GM12878 (cell line): ENCODE data around the gene TICRR. TPM values are rescaled to one million over a fixed set of nuclear protein-coding genes. Genes with fewer than 3 reads are reported as not detected.

Experiments
- ATAC-seq: fragments of 200-7000 bp; cut with Tn5 transposase; 3 replicates; pipeline ENCODE4 v1.9.1; 2020; ENCODE audit warnings: mild to moderate bottlenecking, moderate library complexity
- BruUV-seq: library from RNA; stranded (reverse); fragments of 400-500 nt; replicated peaks from 2 replicates; lab custom pipeline; 2021; lab: Mats Ljungman, UMichigan
- CTCF ChIA-PET: fragments of 300-600 bp; sonication (Branson Sonifier 250); formaldehyde crosslinking; extraction: SDS; loops from one replicate; lab custom pipeline; 2021; ENCODE audit warnings: inconsistent platforms; lab: Yijun Ruan, JAX
- POLR2A ChIA-PET: fragments of 350-600 bp; formaldehyde crosslinking; extraction: SDS; loops from one replicate; lab custom pipeline; 2021; ENCODE audit warnings: inconsistent platforms; lab: Charles Lee
- RAD21 ChIA-PET: fragments of 300-600 bp; sonication (Branson Sonifier 250); formaldehyde crosslinking; loops from one replicate; lab custom pipeline; 2023; ENCODE audit warnings: antibody characterized with exemption; ENCODE audit not compliant: unreplicated experiment; lab: Charles Lee
- SMC1A ChIA-PET: fragments of 300-600 bp; sonication (Branson Sonifier 250); formaldehyde crosslinking; loops from one replicate; lab custom pipeline; 2023; ENCODE audit not compliant: unreplicated experiment, uncharacterized antibody; lab: Charles Lee
- DNase-seq: peaks from one replicate; pipeline ENCODE4 v3.0.0-alpha.2; 2011; ENCODE audit warnings: low read depth, low spot score
- FAIRE-seq: peaks from 3 replicates; lab custom pipeline; 2011; peaks lifted over from hg19 to GRCh38; lab: Jason Lieb, UNC
- H2AFZ ChIP-seq: 2 replicates; pipeline ENCODE4 v1.6.0; 2011; ENCODE audit warnings: low read depth, low read length, control low read depth; ENCODE audit not compliant: control insufficient read depth
- H3K27ac ChIP-seq: 2 replicates; pipeline ENCODE4 v1.5.1; 2011; ENCODE audit warnings: control low read depth; ENCODE audit not compliant: control insufficient read depth, insufficient read depth
- H3K27me3 ChIP-seq, 2 experiments: replicated peaks in 1 of 2; 2 replicates each; pipeline versions ENCODE4 v1.6.0 to v1.6.1; 2011; ENCODE audit warnings: low read length in 1 of 2; ENCODE audit not compliant: control insufficient read depth in 2 of 2, insufficient read depth in 2 of 2
- H3K36me3 ChIP-seq, 2 experiments: 2 replicates each; pipeline ENCODE4 v1.5.1; 2011; ENCODE audit warnings: low read length in 1 of 2; ENCODE audit not compliant: control insufficient read depth in 2 of 2, insufficient read depth in 2 of 2
- H3K4me1 ChIP-seq: 2 replicates; pipeline ENCODE4 v1.6.1; 2011; ENCODE audit warnings: mild to moderate bottlenecking, low read length, moderate library complexity, mixed read lengths; ENCODE audit not compliant: control insufficient read depth, insufficient read depth
- H3K4me2 ChIP-seq: 2 replicates; pipeline ENCODE4 v1.6.0; 2011; ENCODE audit warnings: control low read depth; ENCODE audit not compliant: control insufficient read depth, insufficient read depth
- H3K4me3 ChIP-seq: fragments of 200-600 bp; sonication (generic); 2 replicates; pipeline ENCODE4 v1.5.1; 2016
- H3K79me2 ChIP-seq: 2 replicates; pipeline ENCODE4 v1.6.0; 2011; ENCODE audit warnings: low read length; ENCODE audit not compliant: control insufficient read depth, insufficient read depth
- H3K9ac ChIP-seq: 2 replicates; pipeline ENCODE4 v1.8.0; 2011; ENCODE audit warnings: low read length, control low read depth, mixed read lengths; ENCODE audit not compliant: control insufficient read depth, insufficient read depth
- H3K9me3 ChIP-seq: replicated peaks from 3 replicates; pipeline ENCODE4 v1.5.1; 2011; ENCODE audit warnings: mild to moderate bottlenecking, low read length; ENCODE audit not compliant: control insufficient read depth, insufficient read depth
- H4K20me1 ChIP-seq: 2 replicates; pipeline ENCODE4 v1.6.0; 2011; ENCODE audit not compliant: control insufficient read depth, insufficient read depth
- BCL11A ChIP-seq: IDR thresholded peaks from 2 replicates; pipeline ENCODE4 v1.6.1; 2011; ENCODE audit warnings: low read depth, low read length
- EED ChIP-seq: sonication (generic); IDR thresholded peaks from 2 replicates; pipeline ENCODE4 v1.6.1; 2016; ENCODE audit warnings: antibody characterized with exemption, low read depth
- EGR1 ChIP-seq, 2 experiments: IDR thresholded peaks; 1 replicate in 1 of 2; 2 replicates in 1 of 2; pipeline ENCODE4 v1.6.1; 2011 to 2012; ENCODE audit warnings: low read depth in 2 of 2, low read length in 2 of 2, borderline replicate concordance in 1 of 2, mild to moderate bottlenecking in 1 of 2, moderate library complexity in 1 of 2
- IKZF1 ChIP-seq: fragments of 450-650 bp; conservative IDR thresholded peaks from 2 replicates; pipeline ENCODE4 v1.6.1; 2017; ENCODE audit warnings: antibody characterized with exemption, mild to moderate bottlenecking
- NFIC ChIP-seq: IDR thresholded peaks from 2 replicates; pipeline ENCODE4 v1.6.1; 2012; ENCODE audit warnings: low read depth, mild to moderate bottlenecking, inconsistent platforms, low read length, moderate library complexity
- NFYB ChIP-seq: IDR thresholded peaks from 2 replicates; pipeline ENCODE4 v1.6.1; 2011; ENCODE audit warnings: low read depth, mild to moderate bottlenecking, low read length, improper control_type of control experiment, moderate library complexity; ENCODE audit not compliant: insufficient read depth
- SMARCA5 ChIP-seq: fragments of 450-650 bp; IDR thresholded peaks from 2 replicates; pipeline ENCODE4 v1.6.1; 2017; ENCODE audit warnings: mild to moderate bottlenecking
- USF2 ChIP-seq: IDR thresholded peaks from 2 replicates; pipeline ENCODE4 v1.6.1; 2011; ENCODE audit warnings: low read depth, low read length, improper control_type of control experiment, borderline replicate concordance
- ZNF687 ChIP-seq: fragments of 450-650 bp; IDR thresholded peaks from 2 replicates; pipeline ENCODE4 v1.6.1; 2017; ENCODE audit warnings: mild to moderate bottlenecking, moderate library complexity
- WGBS: methylation state at CpG from one replicate; pipeline ENCODE4 v1.1.6; 2016; ENCODE audit warnings: low lambda C conversion rate; ENCODE audit not compliant: insufficient replicate concordance, insufficient coverage; ENCODE audit errors: missing lambda C conversion rate; 5-methylcytosine and 5-hydroxymethylcytosine counted together
- in situ Hi-C: fragments of 300-500 bp; cut with MboI; formaldehyde crosslinking; loops from 9 replicates; pipeline ENCODE4 v1.14.3; 2018; ENCODE audit warnings: mixed read lengths
- intact Hi-C: fragments of 100-400 bp; cut with micrococcal nuclease; formaldehyde crosslinking; loops from one replicate; pipeline ENCODE4 v1.14.2; 2022; ENCODE audit not compliant: unreplicated experiment
- polyA plus RNA-seq, 11 experiments: library from polyadenylated mRNA; depleted of rRNA in 4 of 11; unstranded in 6 of 11; stranded (reverse) in 5 of 11; fragments of >200 nt; fragmentation: Nextera tagmentation in 4 of 11; fragmentation: Illumina TruSeq in 1 of 11; extraction: Ambion mirVana in 4 of 11; extraction: Trizol in 1 of 11; gene quantifications; 1 replicate in 1 of 11; 2 replicates in 10 of 11; pipeline versions ENCODE4 v1.2.1 to v1.2.3, GENCODE V29; 2011 to 2016; ENCODE audit warnings: inconsistent platforms in 2 of 11, missing spikeins in 2 of 11, low read depth in 1 of 11
- total RNA-seq, 4 experiments: library from RNA; depleted of rRNA in 3 of 4; stranded (reverse); fragments of >200 nt in 3 of 4; fragmentation: Illumina TruSeq in 1 of 4; extraction: Trizol in 1 of 4; gene quantifications; 2 replicates each; pipeline versions ENCODE4 v1.2.1 to v1.2.3, GENCODE V29; 2013 to 2021

The TICRR gene
- total and polyA plus RNA-seq, 10 of the 15 experiments (the other 5 are each of a cell fraction or from before 2014, with no cell fraction given), result 0.58 to 21.5 (median 11.5) TPM

GRCh38 chr15:89659295-89659694 lies 84.0 kb downstream of the TICRR start:
- intact Hi-C loops, result no loop called here
- CTCF ChIA-PET, result no interaction called here
- DNase-seq (no peak), FAIRE-seq (no peak)
- H3K4me2 ChIP-seq, result no peak overlapping the region
- TF ChIP-seq USF2 (no peak), EGR1 (IDR thresholded peaks at IDR 0.05; ENCODE audit: borderline replicate concordance in 1 of 2, low read depth in 2 of 2, low read length in 2 of 2) (no peak), IKZF1 (no peak), SMARCA5 (no peak), EED (no peak), ZNF687 (no peak), BCL11A (no peak), NFYB (no peak), NFIC (no peak)
- TF ChIP-seq, all 136 proteins: peak for 0
- peaks cover 0 to 7% of the 10 kb centered on the region in 2 experiments; a peak in 3 of 4 replicates for H3K27me3 ChIP-seq
- H3K36me3 ChIP-seq, result no peaks in the 10 kb centered on the region
- no peak overlapping the region for H3K27ac ChIP-seq
- BruUV-seq, result no TSS peak
- 18% methylated on average over 2 of the region's 2 CpGs for WGBS
- ChIA-PET POLR2A (no interaction called here), SMC1A (no interaction called here), RAD21 (no interaction called here)
- no peak overlapping the region for H3K4me3 ChIP-seq
- no peaks in the 10 kb centered on the region for H4K20me1 ChIP-seq
- no peak for ATAC-seq
- no peak overlapping the region for H2AFZ ChIP-seq
- H3K4me1 ChIP-seq, result no peaks in the 10 kb centered on the region
- no peak overlapping the region for H3K9ac ChIP-seq
- in situ Hi-C loops, result no loop called here
- H3K79me2 ChIP-seq, result no peaks in the 10 kb centered on the region
- H3K9me3 ChIP-seq, result no peaks in the 10 kb centered on the region
